Activated CD4-positive, alpha-beta T cell treated with anti-CD3 and anti-CD28 coated beads, Interleukin-2, amount 50 U/mL, for 1 hour (primary cell): Measurements from ENCODE around the gene BSDC1.

Experiments
- DNase-seq: peaks from one replicate; pipeline ENCODE4 v3.0.0-alpha.2; 2020

Gene BSDC1

DNA sequence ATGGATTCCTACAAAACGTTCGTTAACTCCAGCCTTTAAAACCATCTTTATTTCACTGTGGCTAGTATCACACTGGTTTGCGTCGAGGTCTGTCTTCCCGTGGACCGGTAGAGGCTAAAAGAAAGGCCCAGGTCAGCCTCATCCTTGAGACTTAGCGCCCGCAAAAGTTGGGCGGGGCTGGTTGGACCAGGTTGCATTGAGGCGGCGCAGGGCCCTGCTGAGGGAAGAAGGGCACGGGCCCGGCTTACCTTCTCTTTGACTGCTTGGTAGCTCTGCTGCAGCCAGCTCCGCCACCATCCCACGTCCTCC lies 455 bp downstream of the BSDC1 start:
- DNase-seq = peak; percentile 25

DNA sequence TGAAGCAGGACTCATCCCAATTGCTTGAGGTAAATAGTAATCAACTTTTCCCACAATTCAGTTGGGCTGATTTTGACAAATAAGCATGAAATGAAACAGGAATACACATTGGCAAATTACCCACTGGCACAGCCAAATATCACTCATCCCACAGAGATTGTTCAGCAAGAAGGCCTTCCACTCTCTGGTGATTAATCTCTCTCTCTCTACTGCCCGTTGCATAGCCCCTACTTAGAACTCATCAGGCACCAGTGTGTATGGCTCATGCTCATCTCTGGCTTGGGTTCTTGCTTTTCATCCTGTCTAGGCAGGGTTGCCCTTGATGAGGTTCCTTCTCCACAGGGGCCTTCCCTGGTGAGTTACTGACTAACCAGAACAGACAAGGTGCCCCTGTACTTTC lies 1.1 kb downstream of the BSDC1 start:
- no peak for DNase-seq

GRCh38 chr1:32392325-32392724 lies 1.9 kb downstream of the BSDC1 start:
- no peak for DNase-seq

DNA sequence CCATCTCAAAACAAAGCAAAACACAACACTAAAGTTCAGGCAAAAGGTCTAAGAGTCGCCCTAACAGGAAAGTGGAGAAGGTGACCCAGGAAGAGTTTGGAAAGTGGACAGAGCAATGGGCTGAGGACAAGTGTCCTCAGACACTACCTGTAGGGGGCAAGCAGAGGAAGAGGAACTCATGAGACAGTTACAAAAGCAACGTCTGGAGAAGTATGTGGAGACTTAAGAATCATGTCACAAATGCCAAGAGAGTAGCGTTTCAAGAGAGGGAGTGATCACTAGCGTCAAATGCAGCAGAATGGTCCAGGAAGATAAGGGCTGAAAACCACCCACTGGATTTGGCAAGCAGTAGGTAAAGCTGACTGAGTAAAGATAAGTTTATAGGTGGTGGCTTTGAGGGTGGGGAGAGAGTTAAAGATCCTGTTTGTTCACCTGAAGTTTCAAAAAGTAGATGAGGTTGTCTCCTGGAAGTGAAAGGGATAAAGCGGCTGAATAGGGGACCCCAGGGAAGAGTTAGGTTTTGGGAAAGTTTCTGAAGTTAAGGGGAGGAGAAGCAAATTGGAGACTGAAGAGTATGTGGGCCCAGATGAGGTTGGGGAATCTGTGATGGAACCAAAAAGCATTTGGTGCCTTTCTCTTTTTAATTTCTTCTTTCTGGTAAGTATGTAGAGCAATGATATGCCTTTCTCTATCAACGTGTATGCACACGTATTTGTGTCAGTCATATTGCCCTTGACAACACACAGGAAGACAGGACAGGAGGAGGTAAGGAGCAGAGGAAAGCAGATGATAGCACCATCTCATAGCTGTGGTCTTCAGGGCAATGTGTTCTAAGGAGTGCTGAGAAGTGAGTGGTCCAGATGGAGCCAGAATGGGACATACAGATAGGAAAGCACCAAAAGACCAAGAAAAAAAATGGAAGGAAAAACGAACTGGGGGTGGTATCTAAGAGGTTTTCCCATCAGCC lies 3.1 kb downstream of the BSDC1 start:
- DNase-seq = no peak

GRCh38 chr1:32388641-32389040 lies 5.6 kb downstream of the BSDC1 start:
- no peak for DNase-seq

DNA sequence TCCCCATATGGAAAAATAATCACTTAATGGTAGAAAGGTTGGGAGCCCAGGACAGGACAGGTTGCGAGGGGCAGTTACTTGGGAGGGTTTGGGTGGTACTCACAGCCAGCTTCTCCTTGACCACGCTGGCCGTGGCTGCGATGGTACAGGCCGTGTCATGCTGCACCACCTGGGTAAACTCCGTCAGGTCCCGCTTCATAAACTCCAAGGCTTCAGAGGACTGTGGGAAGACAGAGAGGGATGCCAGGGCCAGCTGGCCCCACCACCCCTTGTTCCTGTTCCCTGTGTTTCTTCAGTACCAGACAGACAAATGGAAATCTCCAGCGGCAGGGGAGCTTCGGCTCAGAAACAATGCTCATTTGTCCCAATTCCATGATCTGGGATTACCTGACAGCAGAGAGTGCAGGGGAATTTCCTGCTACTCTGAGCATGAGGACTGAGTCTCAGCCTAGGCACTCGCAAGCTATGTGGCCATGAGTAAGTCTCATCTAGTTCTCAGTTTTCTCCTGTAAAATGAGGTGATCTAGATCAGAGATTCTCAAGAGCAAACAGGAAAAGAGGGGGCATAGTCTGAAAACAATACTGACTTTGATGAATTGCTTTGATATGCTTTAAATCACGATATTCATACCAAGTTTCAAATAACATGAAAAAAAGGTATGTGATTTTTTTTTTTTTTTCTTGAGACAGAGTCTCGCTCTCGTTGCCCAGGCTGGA lies 7.4 kb downstream of the BSDC1 start:
- DNase-seq = no peak

DNA sequence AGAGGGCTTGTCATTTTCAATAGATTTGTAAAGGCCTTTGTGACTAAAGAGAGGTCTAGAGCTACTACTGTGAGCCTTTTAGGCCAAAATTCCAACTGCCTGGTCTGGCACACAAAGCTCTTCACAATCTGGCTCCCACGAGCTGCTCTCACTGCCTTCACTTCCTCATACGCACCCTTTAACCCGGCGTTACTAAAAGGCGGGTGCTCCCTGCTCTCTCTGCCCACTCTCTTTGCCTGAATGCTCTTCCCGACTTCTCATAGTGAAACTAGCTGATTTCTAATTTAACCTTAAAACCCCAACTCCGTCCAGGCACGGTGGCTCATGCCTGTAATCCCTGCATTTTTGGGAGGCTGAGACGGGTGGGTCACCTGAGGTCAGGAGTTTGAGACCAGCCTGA lies 14.2 kb downstream of the BSDC1 start:
- DNase-seq = no peak

- DNase-seq = no peak
Measured at GRCh38 chr1:32377541-32378220, 16.6 kb downstream of the BSDC1 start.

- no peak for DNase-seq
Measured at GRCh38 chr1:32376199-32376598, 18.0 kb downstream of the BSDC1 start.

GRCh38 chr1:32373996-32374592 lies 20.1 kb downstream of the BSDC1 start:
- no peak for DNase-seq

DNA sequence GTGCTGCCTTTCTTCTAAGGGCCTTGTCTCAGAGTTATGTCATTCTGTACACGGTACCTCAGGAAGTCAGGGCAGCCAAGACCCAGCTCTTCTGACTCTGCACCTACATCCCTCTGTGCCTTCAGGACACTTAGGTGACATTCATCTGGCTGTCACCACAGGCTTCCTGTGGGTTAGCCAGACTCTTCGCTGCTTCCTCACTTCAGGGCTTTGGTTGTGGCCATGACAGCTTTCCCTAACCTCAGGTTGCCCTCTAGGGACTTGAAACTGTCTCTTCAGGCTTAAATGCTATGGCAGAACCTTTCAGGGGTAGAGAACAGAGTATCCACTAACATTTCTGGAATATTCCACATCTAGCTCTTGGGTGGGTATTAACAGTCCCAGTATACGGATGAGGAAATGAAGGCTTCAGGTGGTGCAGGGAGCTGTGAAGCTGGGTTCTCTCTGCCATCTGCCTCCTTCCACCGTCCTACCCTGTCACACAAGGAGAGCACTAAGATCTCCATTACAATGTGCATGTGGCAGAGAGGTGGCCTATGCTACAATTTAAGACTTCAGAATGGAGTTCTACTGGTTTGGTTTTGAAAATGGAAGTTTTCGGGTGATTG lies 22.0 kb downstream of the BSDC1 start:
- peak; percentile 35 for DNase-seq

GRCh38 chr1:32367912-32368635 lies 26.2 kb downstream of the BSDC1 start:
- no peak for DNase-seq

DNA sequence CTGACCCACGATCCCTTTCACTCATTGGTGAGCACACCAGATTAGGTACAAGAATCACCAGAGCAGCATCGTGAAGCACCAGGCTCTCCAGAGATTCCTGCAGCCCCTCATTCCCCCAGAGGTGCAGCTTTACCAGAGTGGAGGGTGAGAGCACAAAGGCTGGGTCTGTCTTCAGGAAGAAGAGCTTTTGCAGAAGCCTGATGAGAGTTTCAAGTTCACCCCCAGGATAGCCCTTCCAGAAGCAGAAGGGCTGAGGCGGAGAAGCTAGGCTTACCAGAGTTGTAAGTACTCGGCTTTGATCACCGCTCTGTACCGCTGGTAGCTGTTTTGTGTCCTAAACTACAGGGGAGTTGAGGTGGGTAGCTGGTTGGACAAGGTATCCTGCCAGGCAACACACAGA lies 28.8 kb downstream of the BSDC1 start:
- no peak for DNase-seq

GRCh38 chr1:32364836-32365235 lies 29.4 kb downstream of the BSDC1 start:
- DNase-seq = no peak

DNA sequence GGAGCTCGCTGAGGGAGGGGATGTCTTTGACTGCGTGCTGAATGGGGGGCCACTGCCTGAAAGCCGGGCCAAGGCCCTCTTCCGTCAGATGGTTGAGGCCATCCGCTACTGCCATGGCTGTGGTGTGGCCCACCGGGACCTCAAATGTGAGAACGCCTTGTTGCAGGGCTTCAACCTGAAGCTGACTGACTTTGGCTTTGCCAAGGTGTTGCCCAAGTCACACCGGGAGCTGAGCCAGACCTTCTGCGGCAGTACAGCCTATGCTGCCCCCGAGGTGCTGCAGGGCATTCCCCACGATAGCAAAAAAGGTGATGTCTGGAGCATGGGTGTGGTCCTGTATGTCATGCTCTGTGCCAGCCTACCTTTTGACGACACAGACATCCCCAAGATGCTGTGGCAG lies 30.5 kb downstream of the BSDC1 start:
- no peak for DNase-seq

DNA sequence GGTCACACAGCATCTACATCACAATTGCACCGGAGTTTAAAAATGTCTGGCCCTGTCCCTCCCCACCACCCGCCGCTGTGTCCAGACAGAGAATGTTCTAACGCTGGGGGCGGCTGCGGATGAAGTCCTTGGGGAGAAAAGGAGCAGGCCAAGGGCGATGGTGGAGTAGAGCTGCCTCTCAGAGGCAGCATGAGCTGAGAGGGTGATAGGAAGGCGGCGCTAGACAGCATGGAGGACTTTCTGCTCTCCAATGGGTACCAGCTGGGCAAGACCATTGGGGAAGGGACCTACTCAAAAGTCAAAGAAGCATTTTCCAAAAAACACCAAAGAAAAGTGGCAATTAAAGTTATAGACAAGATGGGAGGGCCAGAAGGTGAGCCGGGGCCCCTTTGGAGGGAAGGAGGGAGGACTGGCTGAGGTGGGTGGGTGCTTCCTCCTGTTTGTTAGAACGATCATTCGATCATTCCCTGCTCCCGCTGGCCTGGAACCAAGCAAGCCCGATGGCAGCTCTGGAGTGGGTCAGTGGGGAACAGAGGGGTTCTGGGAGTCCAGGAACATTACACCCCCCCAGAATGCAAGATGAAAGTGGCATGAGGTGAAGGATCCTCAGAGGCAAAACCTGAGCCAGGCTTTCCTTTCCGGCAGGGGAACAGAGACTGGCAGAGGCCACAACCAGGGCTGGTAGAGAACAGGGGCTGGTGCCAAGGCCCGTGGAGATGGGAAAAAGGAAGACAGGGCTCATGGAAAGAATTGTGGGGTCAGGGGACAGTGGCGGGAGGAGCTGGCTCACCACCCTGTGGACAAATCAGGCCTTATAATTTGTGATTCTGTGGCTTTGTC lies 31.5 kb downstream of the BSDC1 start, which contains the start of the genes FAM229A and TSSK3:
Gene FAM229A (minus strand): TSS at position 12 of the 840 bp plus-strand sequence. CDS start 394 bp downstream, outside the sequence.
Gene TSSK3 (plus strand): TSS at position 66 of the 840 bp plus-strand sequence. CDS start 163 bp downstream, at position 229.
- DNase-seq = no peak

- peak; percentile 40 for DNase-seq
Measured at GRCh38 chr1:32361674-32362473, 32.4 kb downstream of the BSDC1 start.

DNA sequence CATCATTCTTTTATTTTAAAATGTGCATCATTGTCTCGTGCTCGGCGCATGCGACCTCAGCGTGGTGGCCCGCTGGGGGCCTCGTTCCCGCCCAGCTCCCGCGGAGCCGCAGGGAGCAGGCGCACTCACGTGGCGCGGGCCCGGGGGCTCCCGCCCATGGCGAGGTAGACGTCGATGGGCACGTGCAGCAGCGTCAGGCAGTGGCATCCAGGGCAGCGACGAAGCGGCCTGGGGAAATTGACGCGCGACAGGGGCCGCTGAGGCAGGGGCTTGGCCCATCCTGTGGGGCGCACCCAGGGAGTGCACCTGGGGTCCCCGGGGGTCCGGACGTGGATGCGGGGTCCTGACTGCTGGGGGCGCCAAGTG lies 33.0 kb downstream of the BSDC1 start:
- no peak for DNase-seq

- DNase-seq = no peak
Measured at GRCh38 chr1:32358435-32358834, 35.8 kb downstream of the BSDC1 start.

GRCh38 chr1:32357614-32358013 lies 36.6 kb downstream of the BSDC1 start:
- DNase-seq = no peak
